T-helper 17 cell (primary cell): Measurements from ENCODE around the gene GPR17. TPM values are rescaled to one million over a fixed set of nuclear protein-coding genes. Genes with fewer than 3 reads are reported as not detected.

Source experiments
- ATAC-seq: fragments of 150-1000 bp; cut with Tn5 transposase; 2 replicates; pipeline ENCODE4 v1.10.0; 2021; ENCODE audit warnings: mild to moderate bottlenecking, moderate library complexity
- DNase-seq, 3 donors: peaks; one replicate each; pipeline versions ENCODE4 v3.0.0 to v3.0.0-alpha.2; 2020 to 2021
- H3K9me3 ChIP-seq: one replicate; pipeline ENCODE4 v1.7.0; 2013; ENCODE audit warnings: low read length, mild to moderate bottlenecking; ENCODE audit not compliant: control insufficient read depth, poor library complexity, severe bottlenecking
- H3K27ac Mint-ChIP-seq: one replicate; pipeline ENCODE4 v1.8.0; 2022; ENCODE audit warnings: mild to moderate bottlenecking, moderate library complexity, mixed read lengths
- H3K27me3 Mint-ChIP-seq: one replicate; pipeline ENCODE4 v1.8.0; 2022; ENCODE audit warnings: mixed read lengths
- H3K36me3 Mint-ChIP-seq: one replicate; pipeline ENCODE4 v1.8.0; 2022; ENCODE audit warnings: low read depth, mixed read lengths
- H3K4me1 Mint-ChIP-seq: one replicate; pipeline ENCODE4 v1.8.0; 2022; ENCODE audit warnings: mild to moderate bottlenecking, mixed read lengths
- H3K4me3 Mint-ChIP-seq: one replicate; pipeline ENCODE4 v1.8.0; 2022; ENCODE audit warnings: mild to moderate bottlenecking, moderate library complexity, mixed read lengths
- total RNA-seq, 4 donors: library from RNA in 2 of 4; stranded (reverse) in 2 of 4; gene quantifications; one replicate each; pipeline ENCODE4 v1.2.3 and lab custom pipeline; 2022 to 2026

Gene GPR17
- total RNA-seq, 2 donors from 2014 or later: not detected

DNA sequence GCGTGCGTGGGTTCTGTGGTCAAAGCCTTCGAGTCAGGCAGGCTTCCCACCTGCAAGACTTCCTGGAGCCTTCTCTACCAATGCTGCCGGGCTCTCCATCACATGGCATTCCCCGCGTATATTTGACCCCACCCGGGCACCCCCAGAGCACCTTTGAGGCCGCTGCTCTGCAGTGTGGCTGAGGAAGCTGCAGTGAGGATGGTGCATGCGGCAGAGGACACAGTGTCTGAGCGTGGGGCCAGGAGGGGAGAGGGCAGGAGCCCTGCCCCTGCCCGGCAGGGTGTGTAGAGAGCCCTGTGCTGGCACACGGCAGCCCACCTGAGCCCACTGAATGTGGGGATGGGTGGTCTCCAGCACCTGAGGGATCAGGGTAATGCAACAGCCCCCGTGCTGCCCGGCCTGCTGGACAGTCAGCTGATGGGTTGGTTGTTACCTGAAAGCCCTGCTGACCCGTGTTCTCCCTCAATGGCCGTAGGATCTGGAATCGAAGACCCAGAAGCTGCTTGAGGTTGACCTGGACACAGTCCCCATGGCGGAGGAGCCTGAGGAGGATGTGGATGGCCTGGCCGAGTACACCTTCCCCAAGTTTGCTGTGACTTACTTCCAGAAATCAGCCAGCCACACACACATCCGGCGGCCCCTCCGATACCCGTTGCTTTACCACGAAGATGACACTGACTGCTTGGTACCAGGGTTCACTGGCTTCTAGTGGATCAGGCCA is 36.8 kb upstream of the GPR17 start:
- H3K4me3 Mint-ChIP-seq: no peak overlapping the region
- ATAC-seq: no peak
- DNase-seq: peak in 1 of 3 donors; percentile 4
- peaks cover 47% of the 10 kb centered on the region for H3K27me3 Mint-ChIP-seq
- no peaks in the 10 kb centered on the region for H3K9me3 ChIP-seq
- no peak overlapping the region for H3K27ac Mint-ChIP-seq
- peaks cover 4% of the 10 kb centered on the region for H3K4me1 Mint-ChIP-seq
- H3K36me3 Mint-ChIP-seq: peaks cover 2% of the 10 kb centered on the region

GRCh38 chr2:127609818-127610217 is 36.1 kb upstream of the GPR17 start:
- Mint-ChIP-seq H3K27me3 (peaks cover 47% of the 10 kb centered on the region), H3K36me3 (peaks cover 2% of the 10 kb centered on the region), H3K4me1 (no peaks in the 10 kb centered on the region), H3K27ac (peak overlapping the region; percentile 37), H3K4me3 (no peak overlapping the region)
- H3K9me3 ChIP-seq: no peaks in the 10 kb centered on the region
- DNase-seq (peak in 1 of 3 donors; percentile 4), ATAC-seq (no peak)

- Mint-ChIP-seq H3K27me3 (peaks cover 47% of the 10 kb centered on the region), H3K27ac (no peak overlapping the region), H3K4me1 (no peaks in the 10 kb centered on the region), H3K36me3 (peaks cover 4% of the 10 kb centered on the region), H3K4me3 (no peak overlapping the region)
- no peak for ATAC-seq
- DNase-seq: peak in 1 of 3 donors; percentile 0
- H3K9me3 ChIP-seq: no peaks in the 10 kb centered on the region
Measured at GRCh38 chr2:127610561-127610960, 35.4 kb upstream of the GPR17 start.

- DNase-seq: peak in 1 of 3 donors; percentile 1
- H3K4me3 Mint-ChIP-seq: no peak overlapping the region
- ATAC-seq: no peak
- H3K27me3 Mint-ChIP-seq: peaks cover 51% of the 10 kb centered on the region
- peaks cover 4% of the 10 kb centered on the region for H3K36me3 Mint-ChIP-seq
- H3K4me1 Mint-ChIP-seq: no peaks in the 10 kb centered on the region
- no peak overlapping the region for H3K27ac Mint-ChIP-seq
- H3K9me3 ChIP-seq: no peaks in the 10 kb centered on the region
Measured at GRCh38 chr2:127611076-127611925, 34.7 kb upstream of the GPR17 start.

DNA sequence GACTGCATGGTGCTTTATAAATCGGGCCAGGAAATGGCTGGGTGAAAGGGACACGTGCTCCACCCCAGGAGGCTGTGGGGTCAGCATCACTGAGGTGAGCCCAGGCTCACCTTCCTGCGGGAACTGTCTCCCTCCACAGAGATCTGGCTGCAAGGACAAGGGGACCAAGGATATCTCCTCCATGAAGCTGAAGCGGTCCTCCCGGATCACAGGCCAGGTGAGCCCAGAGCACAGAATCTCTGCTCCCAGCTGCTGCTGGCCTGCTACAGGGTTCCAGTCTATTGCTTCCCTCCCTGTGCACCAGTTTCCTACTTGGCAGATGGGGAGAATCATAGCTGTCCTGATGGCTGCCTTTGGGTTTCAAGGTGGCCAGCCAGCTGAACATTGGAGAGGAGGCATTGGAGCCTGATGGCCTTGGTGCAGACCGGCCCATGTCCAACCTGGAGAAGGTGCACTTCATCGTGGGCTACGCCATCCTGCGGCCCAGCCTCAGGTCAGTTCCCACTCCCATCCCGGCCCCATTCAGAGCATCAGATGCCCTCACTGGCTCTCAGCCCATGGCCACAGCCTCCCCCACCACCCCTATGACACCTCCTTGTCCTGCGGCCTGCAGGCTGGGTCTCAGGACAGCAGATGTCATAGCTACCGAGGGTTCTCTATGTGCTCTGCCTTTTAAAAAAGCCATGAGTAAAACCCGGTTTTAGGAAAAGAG is 33.7 kb upstream of the GPR17 start:
- Mint-ChIP-seq H3K4me3 (no peak overlapping the region), H3K27ac (no peak overlapping the region), H3K36me3 (peaks cover 4% of the 10 kb centered on the region), H3K4me1 (no peaks in the 10 kb centered on the region), H3K27me3 (peaks cover 56% of the 10 kb centered on the region)
- DNase-seq (peak in 1 of 3 donors; percentile 2), ATAC-seq (no peak)
- H3K9me3 ChIP-seq: no peaks in the 10 kb centered on the region

DNA sequence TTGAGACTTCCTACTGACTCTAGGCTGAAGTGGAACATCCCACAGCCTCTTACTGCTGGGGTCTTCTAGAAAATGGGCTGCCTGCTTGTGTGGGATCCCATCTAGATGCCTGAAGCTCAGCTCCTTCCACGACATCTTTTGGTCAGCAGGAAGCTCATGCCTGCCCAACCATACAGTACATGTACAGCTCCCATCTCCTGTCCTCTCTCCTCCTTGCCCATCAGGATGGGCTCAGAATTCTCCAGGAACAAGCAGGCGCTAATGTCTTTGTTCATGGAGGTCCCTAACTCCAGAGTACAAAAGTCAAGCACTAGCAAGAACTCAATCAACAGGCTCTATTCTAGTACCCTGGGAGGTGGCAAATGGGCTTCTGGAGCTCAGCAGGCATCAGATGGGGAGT is 31.7 kb upstream of the GPR17 start:
- H3K27ac Mint-ChIP-seq: no peak overlapping the region
- H3K36me3 Mint-ChIP-seq: peaks cover 4% of the 10 kb centered on the region
- H3K4me3 Mint-ChIP-seq: no peak overlapping the region
- no peaks in the 10 kb centered on the region for H3K4me1 Mint-ChIP-seq
- peaks cover 50% of the 10 kb centered on the region for H3K27me3 Mint-ChIP-seq
- no peak for ATAC-seq
- no peaks in the 10 kb centered on the region for H3K9me3 ChIP-seq
- DNase-seq: no peak

GRCh38 chr2:127614731-127615130 is 31.2 kb upstream of the GPR17 start:
- H3K27me3 Mint-ChIP-seq: peaks cover 52% of the 10 kb centered on the region
- peaks cover 4% of the 10 kb centered on the region for H3K36me3 Mint-ChIP-seq
- DNase-seq (no peak), ATAC-seq (no peak)
- no peaks in the 10 kb centered on the region for H3K9me3 ChIP-seq
- no peaks in the 10 kb centered on the region for H3K4me1 Mint-ChIP-seq
- no peak overlapping the region for H3K4me3 Mint-ChIP-seq
- H3K27ac Mint-ChIP-seq: no peak overlapping the region

DNA sequence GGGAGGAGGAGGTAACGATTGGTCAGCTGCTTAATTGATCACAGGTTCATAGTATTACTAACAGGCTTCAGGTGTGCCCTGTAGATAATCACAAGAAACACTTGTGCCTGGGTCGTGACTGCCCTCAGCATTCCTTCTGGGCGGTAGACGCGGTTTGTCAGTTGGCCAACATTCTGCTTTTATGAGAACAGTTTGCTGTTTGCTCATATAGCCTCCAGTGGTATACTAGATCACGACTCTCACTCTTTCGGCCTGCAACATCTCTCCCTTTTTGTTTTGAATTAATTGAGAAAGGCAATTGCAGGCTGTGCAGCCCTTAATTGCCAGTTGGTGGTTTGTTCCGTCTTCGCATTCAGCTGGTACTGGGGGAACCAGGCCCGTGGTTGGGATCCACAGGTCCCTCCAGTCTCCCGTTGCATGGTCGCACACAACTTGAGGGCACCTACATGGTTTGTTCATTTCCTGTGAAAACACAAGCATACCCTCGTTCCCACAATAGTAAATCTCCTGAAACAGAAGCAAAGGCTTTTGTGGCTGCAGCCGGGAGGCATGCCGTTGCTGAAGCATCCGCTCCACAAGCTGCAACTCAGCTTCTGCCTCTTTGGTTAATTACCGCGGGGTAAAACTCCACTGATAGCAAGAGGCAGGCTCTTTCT is 30.3 kb upstream of the GPR17 start:
- no peak overlapping the region for H3K27ac Mint-ChIP-seq
- H3K9me3 ChIP-seq: no peaks in the 10 kb centered on the region
- peaks cover 4% of the 10 kb centered on the region for H3K36me3 Mint-ChIP-seq
- DNase-seq: no peak
- H3K27me3 Mint-ChIP-seq: peaks cover 46% of the 10 kb centered on the region
- no peaks in the 10 kb centered on the region for H3K4me1 Mint-ChIP-seq
- H3K4me3 Mint-ChIP-seq: no peak overlapping the region
- ATAC-seq: no peak

GRCh38 chr2:127618551-127619202 is 27.3 kb upstream of the GPR17 start:
- Mint-ChIP-seq H3K27ac (no peak overlapping the region), H3K36me3 (peaks cover 4% of the 10 kb centered on the region), H3K4me3 (no peak overlapping the region), H3K4me1 (no peaks in the 10 kb centered on the region), H3K27me3 (peaks cover 54% of the 10 kb centered on the region)
- H3K9me3 ChIP-seq: no peaks in the 10 kb centered on the region
- ATAC-seq (no peak), DNase-seq (no peak)

- ATAC-seq: no peak
Measured at GRCh38 chr2:127619203-127619590, 26.8 kb upstream of the GPR17 start.

GRCh38 chr2:127619877-127620705 is 25.9 kb upstream of the GPR17 start:
- Mint-ChIP-seq H3K4me3 (no peak overlapping the region), H3K4me1 (no peaks in the 10 kb centered on the region), H3K36me3 (peaks cover 4% of the 10 kb centered on the region), H3K27me3 (peaks cover 54% of the 10 kb centered on the region), H3K27ac (no peak overlapping the region)
- no peaks in the 10 kb centered on the region for H3K9me3 ChIP-seq
- ATAC-seq: no peak
- no peak for DNase-seq

More at GRCh38 chr2:127619203-127619590, 26.8 kb upstream of the GPR17 start:
- DNase-seq: no peak
- Mint-ChIP-seq H3K4me3 (no peak overlapping the region), H3K36me3 (peaks cover 4% of the 10 kb centered on the region), H3K27ac (no peak overlapping the region), H3K27me3 (peaks cover 57% of the 10 kb centered on the region), H3K4me1 (no peaks in the 10 kb centered on the region)
- no peaks in the 10 kb centered on the region for H3K9me3 ChIP-seq

GRCh38 chr2:127620866-127621265 is 25.1 kb upstream of the GPR17 start:
- Mint-ChIP-seq H3K4me3 (no peak overlapping the region), H3K27ac (no peak overlapping the region), H3K27me3 (peaks cover 54% of the 10 kb centered on the region), H3K36me3 (peaks cover 3% of the 10 kb centered on the region), H3K4me1 (peaks cover under 1% of the 10 kb centered on the region)
- no peak for DNase-seq
- no peak for ATAC-seq
- H3K9me3 ChIP-seq: no peaks in the 10 kb centered on the region
